Upper lobe of left lung (tissue), 4 donors: ENCODE data around the gene DNAH17.

Experiments
- EP300 ChIP-seq, 4 donors: sonication (generic); formaldehyde crosslinking; IDR thresholded peaks; one replicate each; pipeline ENCODE4 v1.5.1; 2017; ENCODE audit warnings: antibody characterized with exemption in 4 of 4, control low read depth in 2 of 4
- POLR2A ChIP-seq, 4 donors: fragments of 450-650 bp; IDR thresholded peaks; one replicate each; pipeline ENCODE4 v1.5.1; 2016 to 2017; ENCODE audit warnings: antibody characterized with exemption in 4 of 4, mild to moderate bottlenecking in 2 of 4
- TF ChIP-seq, protein P1 (sequence below), 6 experiments: fragments of 450-650 bp in 4 of 6; fragments of 200-600 bp in 2 of 6; sonication (generic) in 2 of 6; IDR thresholded peaks; one replicate each; pipeline ENCODE4 v1.5.1; 2016 to 2019; ENCODE audit warnings: antibody characterized with exemption in 6 of 6

DNA sequence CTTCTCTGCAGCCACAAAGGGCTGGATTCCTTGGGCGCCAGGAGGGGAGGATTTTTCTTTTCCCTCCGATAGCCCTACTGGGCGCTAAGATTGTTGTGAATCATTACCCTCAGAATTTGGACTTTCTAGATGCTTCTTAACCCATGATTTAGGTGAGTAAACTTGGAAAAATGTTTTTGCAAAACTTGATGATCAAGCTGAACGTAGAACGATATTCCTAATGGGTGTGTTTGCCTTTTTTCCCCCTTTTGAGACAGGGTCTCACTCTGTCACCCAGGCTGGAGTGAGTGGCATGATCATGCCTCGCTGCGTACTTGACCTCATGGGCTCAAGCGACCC, 155.0 kb downstream of the DNAH17 start:
- TF ChIP-seq POLR2A (IDR thresholded peaks at IDR 0.05) (no peak), EP300 (IDR thresholded peaks at IDR 0.05) (no peak)
- TF ChIP-seq, protein P1, sequence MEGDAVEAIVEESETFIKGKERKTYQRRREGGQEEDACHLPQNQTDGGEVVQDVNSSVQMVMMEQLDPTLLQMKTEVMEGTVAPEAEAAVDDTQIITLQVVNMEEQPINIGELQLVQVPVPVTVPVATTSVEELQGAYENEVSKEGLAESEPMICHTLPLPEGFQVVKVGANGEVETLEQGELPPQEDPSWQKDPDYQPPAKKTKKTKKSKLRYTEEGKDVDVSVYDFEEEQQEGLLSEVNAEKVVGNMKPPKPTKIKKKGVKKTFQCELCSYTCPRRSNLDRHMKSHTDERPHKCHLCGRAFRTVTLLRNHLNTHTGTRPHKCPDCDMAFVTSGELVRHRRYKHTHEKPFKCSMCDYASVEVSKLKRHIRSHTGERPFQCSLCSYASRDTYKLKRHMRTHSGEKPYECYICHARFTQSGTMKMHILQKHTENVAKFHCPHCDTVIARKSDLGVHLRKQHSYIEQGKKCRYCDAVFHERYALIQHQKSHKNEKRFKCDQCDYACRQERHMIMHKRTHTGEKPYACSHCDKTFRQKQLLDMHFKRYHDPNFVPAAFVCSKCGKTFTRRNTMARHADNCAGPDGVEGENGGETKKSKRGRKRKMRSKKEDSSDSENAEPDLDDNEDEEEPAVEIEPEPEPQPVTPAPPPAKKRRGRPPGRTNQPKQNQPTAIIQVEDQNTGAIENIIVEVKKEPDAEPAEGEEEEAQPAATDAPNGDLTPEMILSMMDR (IDR thresholded peaks at IDR 0.05) = peak in 1 of 6 experiments; percentile 59
